Smooth muscle cell (in vitro differentiated cells): ENCODE results near the gene SLC18A2. TPM values are rescaled to one million over a fixed set of nuclear protein-coding genes. Genes with fewer than 3 reads are reported as not detected.

Source experiments
- DNase-seq: peaks from one replicate; lab custom pipeline; 2025; ENCODE audit not compliant: unreplicated experiment; lab: John Stamatoyannopoulos, UW
- H2AFZ ChIP-seq: fragments of 200-600 bp; sonication (generic); 2 replicates; pipeline ENCODE4 v1.6.0; 2016; ENCODE audit warnings: antibody characterized with exemption, low read depth, mild to moderate bottlenecking
- H3F3A ChIP-seq: fragments of 200-600 bp; sonication (generic); 2 replicates; pipeline ENCODE4 v1.6.0; 2017; ENCODE audit warnings: antibody characterized with exemption, low read depth
- H3K27ac ChIP-seq: fragments of 200-600 bp; sonication (generic); 2 replicates; pipeline ENCODE4 v1.5.1; 2016; ENCODE audit warnings: low read depth, mild to moderate bottlenecking
- H3K27me3 ChIP-seq: fragments of 200-600 bp; sonication (generic); 2 replicates; pipeline ENCODE4 v1.6.1; 2016; ENCODE audit warnings: low read depth, mild to moderate bottlenecking
- H3K36me3 ChIP-seq: fragments of 200-600 bp; sonication (generic); 2 replicates; pipeline ENCODE4 v1.5.1; 2016; ENCODE audit warnings: low read depth
- H3K4me1 ChIP-seq: fragments of 200-600 bp; sonication (generic); 2 replicates; pipeline ENCODE4 v1.5.1; 2016; ENCODE audit warnings: low read depth
- H3K4me2 ChIP-seq: fragments of 200-600 bp; sonication (generic); 2 replicates; pipeline ENCODE4 v1.6.0; 2016; ENCODE audit warnings: mild to moderate bottlenecking
- H3K4me3 ChIP-seq: fragments of 200-600 bp; sonication (generic); 2 replicates; pipeline ENCODE4 v1.5.1; 2016; ENCODE audit warnings: mild to moderate bottlenecking
- H3K79me2 ChIP-seq: fragments of 200-600 bp; sonication (generic); 2 replicates; pipeline ENCODE4 v1.6.0; 2016; ENCODE audit warnings: low read depth, mild to moderate bottlenecking
- H3K9ac ChIP-seq: fragments of 200-600 bp; sonication (generic); 2 replicates; pipeline ENCODE4 v1.6.0; 2016; ENCODE audit warnings: low read depth
- H3K9me3 ChIP-seq: fragments of 200-600 bp; sonication (generic); replicated peaks from 2 replicates; pipeline ENCODE4 v1.5.1; 2016; ENCODE audit warnings: low read depth
- H4K20me1 ChIP-seq: fragments of 200-600 bp; sonication (generic); 2 replicates; pipeline ENCODE4 v1.6.0; 2016; ENCODE audit warnings: low read depth
- WGBS: methylation state at CpG from one replicate; pipeline ENCODE4 v1.1.7; 2016; ENCODE audit warnings: low lambda C conversion rate; 5-methylcytosine and 5-hydroxymethylcytosine counted together
- polyA plus RNA-seq: library from polyadenylated mRNA; unstranded; fragments of >200 nt; fragmentation: Nextera tagmentation; extraction: Ambion mirVana; gene quantifications from 2 replicates; pipeline ENCODE4 v1.2.1, GENCODE V29; 2016
- total RNA-seq: library from RNA; depleted of rRNA; stranded (reverse); fragments of >200 nt; gene quantifications from 2 replicates; pipeline ENCODE4 v1.2.3, GENCODE V29; 2014
- TF ChIP-seq, protein P1 (sequence below): fragments of 200-600 bp; sonication (generic); IDR thresholded peaks from 2 replicates; pipeline ENCODE4 v1.5.1; 2017; ENCODE audit warnings: borderline replicate concordance, mild to moderate bottlenecking, antibody characterized with exemption; ENCODE audit not compliant: insufficient read depth, poor library complexity, severe bottlenecking

Gene SLC18A2
- total and polyA plus RNA-seq, 2 experiments from 2014 or later, result 0.09 to 0.18 TPM

DNA sequence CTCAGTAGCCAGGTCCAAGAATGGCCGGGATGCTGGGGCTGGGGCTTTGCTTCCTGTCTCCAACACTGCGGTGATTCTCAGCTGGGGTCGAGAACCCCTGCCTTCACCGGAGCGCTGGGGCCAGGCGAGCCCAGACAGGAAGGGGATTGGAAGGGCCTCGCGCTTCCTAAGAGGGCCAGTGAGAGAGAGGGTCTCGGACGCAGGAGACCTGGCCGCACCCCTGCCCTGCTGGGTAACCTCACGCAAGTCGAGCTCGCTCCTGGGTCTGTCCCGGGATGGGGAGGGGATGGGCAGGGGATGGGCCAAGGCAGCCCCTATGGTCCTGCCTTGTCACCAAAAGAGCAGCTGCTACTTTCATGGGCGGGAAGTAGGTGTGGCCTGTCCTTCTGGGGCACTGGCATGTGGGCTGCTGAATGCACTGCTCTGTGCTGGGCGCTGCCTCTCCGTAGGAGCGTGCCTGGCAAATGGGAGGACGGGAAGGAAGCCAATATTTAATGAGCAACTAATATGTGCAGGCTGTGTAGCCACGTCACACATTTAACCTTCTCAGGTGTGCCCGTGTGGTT lies 23.6 kb upstream of the SLC18A2 start:
- no peaks in the 10 kb centered on the region for H3K79me2 ChIP-seq
- TF ChIP-seq, protein P1, sequence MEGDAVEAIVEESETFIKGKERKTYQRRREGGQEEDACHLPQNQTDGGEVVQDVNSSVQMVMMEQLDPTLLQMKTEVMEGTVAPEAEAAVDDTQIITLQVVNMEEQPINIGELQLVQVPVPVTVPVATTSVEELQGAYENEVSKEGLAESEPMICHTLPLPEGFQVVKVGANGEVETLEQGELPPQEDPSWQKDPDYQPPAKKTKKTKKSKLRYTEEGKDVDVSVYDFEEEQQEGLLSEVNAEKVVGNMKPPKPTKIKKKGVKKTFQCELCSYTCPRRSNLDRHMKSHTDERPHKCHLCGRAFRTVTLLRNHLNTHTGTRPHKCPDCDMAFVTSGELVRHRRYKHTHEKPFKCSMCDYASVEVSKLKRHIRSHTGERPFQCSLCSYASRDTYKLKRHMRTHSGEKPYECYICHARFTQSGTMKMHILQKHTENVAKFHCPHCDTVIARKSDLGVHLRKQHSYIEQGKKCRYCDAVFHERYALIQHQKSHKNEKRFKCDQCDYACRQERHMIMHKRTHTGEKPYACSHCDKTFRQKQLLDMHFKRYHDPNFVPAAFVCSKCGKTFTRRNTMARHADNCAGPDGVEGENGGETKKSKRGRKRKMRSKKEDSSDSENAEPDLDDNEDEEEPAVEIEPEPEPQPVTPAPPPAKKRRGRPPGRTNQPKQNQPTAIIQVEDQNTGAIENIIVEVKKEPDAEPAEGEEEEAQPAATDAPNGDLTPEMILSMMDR, result no peak
- peak overlapping the region; percentile 93 for H2AFZ ChIP-seq
- peaks cover 50% of the 10 kb centered on the region for H3K27me3 ChIP-seq
- H3K4me1 ChIP-seq, result peaks cover 4% of the 10 kb centered on the region
- H3K4me2 ChIP-seq, result peak overlapping the region; percentile 85
- DNase-seq, result no peak
- peak overlapping the region; percentile 63 for H3K4me3 ChIP-seq
- no peaks in the 10 kb centered on the region for H3F3A ChIP-seq
- H3K9me3 ChIP-seq, result peaks cover 1% of the 10 kb centered on the region
- H3K27ac ChIP-seq, result no peak overlapping the region
- 23% methylated on average over 22 of the region's 22 CpGs for WGBS
- H3K9ac ChIP-seq, result no peak overlapping the region
- no peaks in the 10 kb centered on the region for H4K20me1 ChIP-seq
- no peaks in the 10 kb centered on the region for H3K36me3 ChIP-seq

DNA sequence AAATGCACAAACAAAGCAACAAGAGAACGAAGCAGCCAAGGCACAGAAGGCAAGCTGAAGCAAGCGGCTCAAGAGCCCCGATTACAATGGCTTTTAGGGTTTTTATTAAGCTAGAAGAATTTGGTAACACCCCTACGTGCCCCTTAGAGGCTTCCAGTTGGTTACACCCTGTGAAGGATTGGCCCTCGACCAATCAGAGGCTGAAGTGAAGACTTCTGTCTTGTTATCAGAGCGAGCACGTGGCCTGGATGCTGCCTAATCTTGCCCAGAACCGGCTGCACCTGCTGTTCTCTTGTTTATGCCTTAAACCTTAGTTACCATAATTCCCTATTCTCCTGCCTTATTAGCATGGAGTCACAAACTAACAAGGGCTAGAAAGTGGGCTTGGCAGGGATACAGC lies 22.3 kb upstream of the SLC18A2 start:
- Histone ChIP-seq H4K20me1 (no peaks in the 10 kb centered on the region), H3K27ac (no peak overlapping the region), H2AFZ (no peak overlapping the region), H3K4me3 (no peak overlapping the region), H3K27me3 (peaks cover 49% of the 10 kb centered on the region), H3K4me1 (peaks cover 4% of the 10 kb centered on the region), H3K9me3 (no peaks in the 10 kb centered on the region), H3K9ac (no peak overlapping the region), H3F3A (no peaks in the 10 kb centered on the region), H3K4me2 (no peak overlapping the region), H3K79me2 (no peaks in the 10 kb centered on the region), H3K36me3 (no peaks in the 10 kb centered on the region)
- WGBS, result 90% methylated on average over 8 of the region's 8 CpGs
- TF ChIP-seq, protein P1, result no peak
- DNase-seq, result no peak

DNA sequence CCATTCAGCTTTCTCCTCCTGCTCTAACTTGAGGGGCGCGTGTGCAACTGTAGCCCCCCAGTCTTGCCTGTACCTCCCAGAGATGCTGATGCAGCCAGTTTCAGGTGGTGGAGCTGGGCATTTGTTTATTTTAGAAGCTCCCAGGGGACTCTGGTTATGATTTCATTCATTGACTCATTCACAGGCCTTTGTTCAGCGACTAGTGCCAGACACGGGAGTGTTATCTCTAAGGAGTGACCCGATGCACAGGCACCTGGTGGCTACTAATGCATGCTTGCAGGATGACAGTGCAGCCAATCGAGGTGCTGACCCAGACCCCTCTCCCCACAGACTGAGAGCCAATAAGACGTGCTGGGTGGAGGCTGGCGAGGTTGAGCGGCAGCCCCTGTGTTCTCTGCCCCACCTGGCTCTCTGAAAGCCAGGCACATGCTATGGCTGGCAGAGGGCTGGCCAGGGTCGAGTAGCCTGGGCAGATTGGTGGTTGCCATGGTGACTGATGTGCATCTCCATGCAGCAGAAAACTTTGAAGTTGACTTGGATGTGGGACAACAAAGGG lies 19.7 kb upstream of the SLC18A2 start:
- Histone ChIP-seq H2AFZ (no peak overlapping the region), H3K27ac (no peak overlapping the region), H3K4me1 (peaks cover 4% of the 10 kb centered on the region), H3K27me3 (peaks cover 23% of the 10 kb centered on the region), H3K4me3 (no peak overlapping the region), H3K9ac (no peak overlapping the region), H4K20me1 (no peaks in the 10 kb centered on the region), H3K79me2 (no peaks in the 10 kb centered on the region), H3F3A (no peaks in the 10 kb centered on the region), H3K36me3 (no peaks in the 10 kb centered on the region), H3K9me3 (no peaks in the 10 kb centered on the region), H3K4me2 (no peak overlapping the region)
- WGBS, result 53% methylated on average over 10 of the region's 10 CpGs
- no peak for DNase-seq
- TF ChIP-seq, protein P1, result no peak

DNA sequence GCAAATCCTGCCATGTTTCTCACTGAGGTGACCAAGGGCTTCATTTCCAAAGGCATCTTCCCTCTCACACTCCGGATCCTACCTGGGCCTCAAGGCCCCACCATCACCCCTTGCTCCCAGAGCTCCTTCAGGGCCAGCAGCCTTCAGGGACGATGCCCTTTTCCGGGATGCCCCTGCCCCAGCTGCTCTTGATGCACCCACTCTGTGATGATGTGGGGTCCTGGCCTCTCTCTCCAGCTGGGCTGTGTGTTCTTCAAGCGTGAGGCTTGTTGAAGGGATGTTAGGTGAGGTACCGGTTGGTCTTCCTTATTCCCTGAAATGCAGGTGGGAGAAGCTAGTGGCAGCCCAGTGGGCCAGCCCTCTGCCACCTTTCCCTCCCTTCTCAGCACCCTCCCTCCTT lies 18.4 kb upstream of the SLC18A2 start:
- TF ChIP-seq, protein P1, result no peak
- H3K27ac ChIP-seq, result no peak overlapping the region
- H3K4me2 ChIP-seq, result no peak overlapping the region
- no peaks in the 10 kb centered on the region for H4K20me1 ChIP-seq
- H3K9ac ChIP-seq, result no peak overlapping the region
- WGBS, result 90% methylated on average over 5 of the region's 5 CpGs
- no peak for DNase-seq
- H3K9me3 ChIP-seq, result no peaks in the 10 kb centered on the region
- no peak overlapping the region for H2AFZ ChIP-seq
- H3K27me3 ChIP-seq, result peaks cover 21% of the 10 kb centered on the region
- no peaks in the 10 kb centered on the region for H3K36me3 ChIP-seq
- H3K4me3 ChIP-seq, result no peak overlapping the region
- H3K79me2 ChIP-seq, result no peaks in the 10 kb centered on the region
- H3F3A ChIP-seq, result no peaks in the 10 kb centered on the region
- no peaks in the 10 kb centered on the region for H3K4me1 ChIP-seq
